ENCODE measurements around the gene TMEM60. TPM values are rescaled to one million over a fixed set of nuclear protein-coding genes. Genes with fewer than 3 reads are reported as not detected.

TMEM60 gene
- total RNA-seq, 2 experiments from 2014 or later: 14.1 to 14.8 TPM

DNA sequence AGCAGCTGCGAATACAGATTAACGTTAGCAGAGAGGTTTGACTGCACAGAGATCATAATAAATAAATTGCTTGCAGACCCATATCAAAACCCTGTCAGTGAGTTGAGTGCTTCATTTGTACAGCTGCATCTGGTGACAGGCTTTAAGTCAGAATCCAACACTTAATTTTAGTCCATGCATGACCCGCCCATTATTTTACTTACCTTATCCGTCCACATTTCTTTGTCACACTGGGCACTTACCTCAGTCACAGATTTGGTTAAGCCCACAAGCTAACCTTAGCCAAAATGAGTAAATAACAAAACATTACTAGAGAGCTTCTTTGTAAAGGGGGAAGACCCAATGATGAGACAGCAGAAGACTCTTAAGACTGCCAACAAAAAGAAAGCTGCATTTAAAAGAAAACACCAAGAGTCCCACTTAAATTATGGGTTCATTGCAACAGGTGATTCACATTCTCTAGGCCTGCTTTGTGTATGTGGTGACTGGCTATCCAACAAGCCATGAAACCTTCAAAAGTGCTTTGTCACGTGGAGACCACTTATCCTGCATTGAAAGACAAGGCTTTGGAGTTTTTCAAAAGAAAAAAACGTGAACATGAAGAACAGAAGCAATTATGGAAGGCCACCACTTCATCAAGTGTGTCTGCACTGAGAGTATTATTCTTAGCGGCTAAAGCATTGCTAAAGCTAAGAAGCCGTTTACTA, 32.6 kb upstream of the TMEM60 start:
- ChIA-PET POLR2A (no interaction called here), CTCF (no interaction called here)
- no peak for ATAC-seq
- peaks cover 33% of the 10 kb centered on the region for H3K4me1 Mint-ChIP-seq (ENCODE audit: low read depth)
- no peaks in the 10 kb centered on the region for H3K27me3 Mint-ChIP-seq (ENCODE audit: low read depth)
- H3K9me3 Mint-ChIP-seq (ENCODE audit: insufficient read depth): peaks cover 11% of the 10 kb centered on the region
- peaks cover 18% of the 10 kb centered on the region for H3K36me3 Mint-ChIP-seq (ENCODE audit: low read depth)
- H3K27ac Mint-ChIP-seq: no peak overlapping the region
- no peak for DNase-seq
- no peak overlapping the region for H3K4me3 Mint-ChIP-seq

DNA sequence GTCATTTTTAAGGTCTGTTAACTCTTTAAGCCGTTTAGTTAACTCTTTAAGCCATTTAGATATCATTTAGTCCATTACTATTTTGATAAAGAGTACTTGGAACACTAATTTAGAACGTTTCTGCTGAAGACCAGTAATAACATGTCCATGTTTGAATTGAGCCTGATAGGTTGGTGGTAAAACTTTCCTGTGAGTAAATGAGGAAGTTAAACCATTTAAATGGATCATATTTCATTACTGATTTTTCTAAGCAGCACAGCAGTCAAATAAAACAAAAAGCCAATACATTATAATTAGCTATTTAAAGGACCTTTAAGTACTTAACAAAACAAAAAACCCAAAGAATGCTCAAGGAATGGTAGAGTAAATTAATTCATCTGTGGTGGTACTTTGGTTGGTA, 29.8 kb upstream of the TMEM60 start:
- no peak for ATAC-seq
- Mint-ChIP-seq H3K36me3 (ENCODE audit: low read depth) (peaks cover 34% of the 10 kb centered on the region), H3K27me3 (ENCODE audit: low read depth) (no peaks in the 10 kb centered on the region), H3K27ac (no peak overlapping the region), H3K4me1 (ENCODE audit: low read depth) (peaks cover 23% of the 10 kb centered on the region), H3K9me3 (ENCODE audit: insufficient read depth) (peaks cover 18% of the 10 kb centered on the region), H3K4me3 (no peak overlapping the region)
- ChIA-PET POLR2A (no interaction called here), CTCF (interaction anchor here (1.8 kb wide), 1 partner anchor 176 kb away, joined by 5 read pairs; no protein-coding TSS in a partner anchor)
- DNase-seq: no peak

DNA sequence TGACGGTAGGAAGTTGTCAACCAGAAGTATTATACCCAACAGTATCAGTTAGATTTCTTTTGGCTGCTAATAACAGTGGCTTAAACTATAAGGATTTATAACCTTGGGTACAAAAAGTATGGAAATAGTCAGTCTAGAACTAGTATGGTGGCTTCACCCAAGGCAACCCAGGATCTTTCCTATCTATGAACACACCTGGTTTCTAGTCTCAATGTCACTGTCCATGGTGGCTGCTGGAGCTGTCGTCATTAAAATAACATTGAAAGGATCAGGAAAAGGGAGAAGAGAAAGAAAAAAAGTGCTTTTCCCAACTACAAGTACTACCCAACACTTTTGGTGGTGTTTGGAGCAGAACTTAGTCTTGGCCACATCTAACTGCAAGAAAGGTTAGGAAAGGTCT, 28.1 kb upstream of the TMEM60 start:
- Mint-ChIP-seq H3K27ac (no peak overlapping the region), H3K4me3 (no peak overlapping the region), H3K9me3 (ENCODE audit: insufficient read depth) (peaks cover 22% of the 10 kb centered on the region), H3K4me1 (ENCODE audit: low read depth) (peaks cover 29% of the 10 kb centered on the region), H3K27me3 (ENCODE audit: low read depth) (no peaks in the 10 kb centered on the region), H3K36me3 (ENCODE audit: low read depth) (peaks cover 47% of the 10 kb centered on the region)
- DNase-seq: no peak
- ChIA-PET POLR2A (no interaction called here), CTCF (no interaction called here)
- no peak for ATAC-seq

DNA sequence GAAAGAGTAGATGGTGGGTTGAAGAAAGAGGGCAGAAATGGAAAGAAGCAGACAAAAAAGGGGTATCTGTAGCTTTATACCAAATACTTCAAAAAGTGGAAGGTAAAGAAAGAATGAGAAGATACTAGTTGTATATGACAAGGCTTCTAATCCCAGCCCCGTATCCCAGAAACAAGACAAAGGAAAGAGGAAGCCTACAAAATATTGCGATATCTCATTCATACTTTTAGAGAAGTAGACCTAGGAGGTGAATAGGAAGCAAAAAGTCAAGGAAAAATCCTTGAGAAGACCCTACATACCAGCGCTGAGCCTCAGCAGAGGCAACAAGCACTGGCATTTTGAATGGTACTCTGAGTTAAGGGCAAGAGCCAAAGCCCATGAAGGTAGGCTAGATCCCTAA, 26.9 kb upstream of the TMEM60 start:
- no peak for DNase-seq
- Mint-ChIP-seq H3K4me3 (no peak overlapping the region), H3K4me1 (ENCODE audit: low read depth) (peaks cover 27% of the 10 kb centered on the region), H3K9me3 (ENCODE audit: insufficient read depth) (peaks cover 32% of the 10 kb centered on the region), H3K27ac (no peak overlapping the region), H3K27me3 (ENCODE audit: low read depth) (no peaks in the 10 kb centered on the region), H3K36me3 (ENCODE audit: low read depth) (peaks cover 56% of the 10 kb centered on the region)
- ATAC-seq: no peak
- ChIA-PET CTCF (no interaction called here), POLR2A (no interaction called here)

DNA sequence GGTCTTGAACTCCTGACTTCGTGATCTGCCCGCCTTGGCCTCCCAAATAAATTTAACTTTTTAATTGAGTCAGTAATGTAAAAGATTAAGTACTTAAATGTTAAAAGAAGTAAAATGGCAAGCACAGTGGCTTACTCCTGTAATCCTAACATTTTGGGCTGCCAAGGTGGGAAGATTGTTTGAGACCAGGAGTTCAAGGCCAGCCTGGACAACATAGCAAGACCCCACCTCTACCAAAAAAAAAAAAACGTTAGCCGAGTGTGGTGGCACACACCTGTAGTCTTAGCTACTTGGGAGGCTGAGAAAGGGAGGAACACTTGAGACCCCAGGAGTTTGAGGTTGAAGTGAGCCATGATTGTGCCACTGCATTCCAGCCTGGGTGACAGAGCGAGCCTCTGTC, 26.4 kb upstream of the TMEM60 start:
- DNase-seq (no peak), ATAC-seq (no peak)
- no peaks in the 10 kb centered on the region for H3K27me3 Mint-ChIP-seq (ENCODE audit: low read depth)
- ChIA-PET CTCF (no interaction called here), POLR2A (no interaction called here)
- H3K4me1 Mint-ChIP-seq (ENCODE audit: low read depth): peaks cover 27% of the 10 kb centered on the region
- peaks cover 61% of the 10 kb centered on the region for H3K36me3 Mint-ChIP-seq (ENCODE audit: low read depth)
- H3K9me3 Mint-ChIP-seq (ENCODE audit: insufficient read depth): peaks cover 37% of the 10 kb centered on the region
- no peak overlapping the region for H3K27ac Mint-ChIP-seq
- no peak overlapping the region for H3K4me3 Mint-ChIP-seq

DNA sequence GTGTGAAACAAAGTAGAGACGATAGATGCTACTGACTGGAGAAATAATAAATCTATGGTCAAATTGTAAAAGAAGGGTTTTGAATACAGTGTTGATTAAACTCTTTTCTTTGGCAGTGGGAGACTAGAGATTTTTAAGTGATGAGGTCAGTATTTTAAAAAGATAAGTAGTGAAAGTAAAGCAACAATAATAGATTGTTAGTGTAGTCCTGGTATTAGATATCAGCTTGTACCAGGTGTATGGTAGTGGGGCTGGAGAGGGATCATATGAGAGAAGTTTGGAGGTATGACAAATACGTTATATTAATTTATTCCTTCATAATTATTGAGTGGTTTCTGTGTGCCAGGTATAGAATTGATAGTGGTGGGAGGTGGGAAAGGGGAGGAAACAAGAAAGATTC, 25.6 kb upstream of the TMEM60 start:
- Mint-ChIP-seq H3K4me1 (ENCODE audit: low read depth) (peaks cover 27% of the 10 kb centered on the region), H3K36me3 (ENCODE audit: low read depth) (peaks cover 70% of the 10 kb centered on the region), H3K4me3 (no peak overlapping the region), H3K9me3 (ENCODE audit: insufficient read depth) (peaks cover 46% of the 10 kb centered on the region), H3K27me3 (ENCODE audit: low read depth) (no peaks in the 10 kb centered on the region), H3K27ac (no peak overlapping the region)
- ATAC-seq: no peak
- CTCF ChIA-PET: no interaction called here
- DNase-seq: no peak
- POLR2A ChIA-PET: no interaction called here

DNA sequence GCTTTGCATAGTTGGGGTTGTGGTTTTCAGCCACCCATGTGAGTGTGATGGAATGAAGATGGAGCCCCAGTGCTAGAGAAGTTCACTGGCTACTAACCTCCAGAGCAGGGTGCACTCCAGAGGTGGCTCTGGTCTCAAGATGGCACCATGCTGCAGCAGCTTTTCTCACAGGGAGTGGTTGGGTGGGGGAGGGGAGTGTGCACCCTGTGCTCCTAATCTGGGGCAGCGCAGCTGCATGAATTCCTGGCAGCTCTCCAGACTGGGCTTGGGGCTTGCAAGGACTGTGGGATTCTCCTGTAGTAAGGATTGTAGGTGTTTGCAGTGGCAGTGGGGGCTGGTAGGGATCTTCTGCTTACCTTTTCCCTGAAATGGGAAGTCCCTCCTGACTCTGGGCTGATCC, 24.0 kb upstream of the TMEM60 start:
- H3K27ac Mint-ChIP-seq: no peak overlapping the region
- POLR2A ChIA-PET: no interaction called here
- H3K4me3 Mint-ChIP-seq: no peak overlapping the region

DNA sequence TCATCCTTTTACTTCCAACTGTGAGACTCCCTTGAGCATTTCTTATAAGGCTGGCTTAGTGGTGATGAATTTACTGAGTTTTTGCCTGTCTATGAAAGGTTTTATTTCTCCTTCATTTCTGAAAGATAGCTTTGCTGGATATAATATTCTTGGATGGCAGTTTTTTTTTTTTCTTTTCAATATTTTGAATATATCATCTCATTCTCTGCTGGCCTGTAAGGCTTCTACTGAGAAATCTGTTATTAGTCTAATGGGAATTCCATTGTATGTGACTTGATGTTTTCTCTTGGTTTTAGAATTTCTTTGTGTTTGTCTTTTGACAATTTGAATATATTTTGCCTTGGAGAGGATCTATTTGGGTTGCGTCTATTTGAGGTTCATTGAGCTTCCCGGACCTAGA, 22.7 kb upstream of the TMEM60 start:
- POLR2A ChIA-PET: no interaction called here
- H3K36me3 Mint-ChIP-seq (ENCODE audit: low read depth): peaks cover 86% of the 10 kb centered on the region

More for the DNA sequence above, 24.0 kb upstream of the TMEM60 start:
- H3K9me3 Mint-ChIP-seq (ENCODE audit: insufficient read depth): peaks cover 54% of the 10 kb centered on the region
- CTCF ChIA-PET: no interaction called here
- peaks cover 84% of the 10 kb centered on the region for H3K36me3 Mint-ChIP-seq (ENCODE audit: low read depth)
- peaks cover 24% of the 10 kb centered on the region for H3K4me1 Mint-ChIP-seq (ENCODE audit: low read depth)
- DNase-seq (no peak), ATAC-seq (no peak)
- H3K27me3 Mint-ChIP-seq (ENCODE audit: low read depth): no peaks in the 10 kb centered on the region

DNA sequence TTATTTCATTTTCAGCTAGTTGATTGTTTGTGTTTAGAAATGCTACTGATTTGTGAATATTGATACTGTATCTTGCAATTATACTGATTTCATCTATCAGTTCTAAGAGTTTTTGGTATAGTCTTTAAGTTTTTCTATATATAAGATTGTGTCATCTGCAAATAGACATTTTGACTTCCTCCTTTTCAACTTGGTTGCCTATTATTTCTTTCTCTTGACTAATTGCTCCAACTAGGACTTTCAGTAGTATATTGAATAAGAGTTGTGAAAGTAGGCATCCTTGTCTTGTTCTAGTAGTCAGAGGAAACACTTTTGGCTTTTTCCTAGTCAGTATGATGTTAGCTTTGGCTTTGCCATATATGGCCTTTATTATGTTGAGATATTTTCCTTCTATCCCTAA, 20.8 kb upstream of the TMEM60 start:
- CTCF ChIA-PET: no interaction called here
- H3K4me1 Mint-ChIP-seq (ENCODE audit: low read depth): peaks cover 14% of the 10 kb centered on the region
- ATAC-seq (no peak), DNase-seq (no peak)
- POLR2A ChIA-PET: no interaction called here
- peaks cover 53% of the 10 kb centered on the region for H3K9me3 Mint-ChIP-seq (ENCODE audit: insufficient read depth)
- no peak overlapping the region for H3K4me3 Mint-ChIP-seq
- H3K27me3 Mint-ChIP-seq (ENCODE audit: low read depth): no peaks in the 10 kb centered on the region
- peaks cover 81% of the 10 kb centered on the region for H3K36me3 Mint-ChIP-seq (ENCODE audit: low read depth)
- H3K27ac Mint-ChIP-seq: no peak overlapping the region

More for the DNA sequence above, 22.7 kb upstream of the TMEM60 start:
- Mint-ChIP-seq H3K27me3 (ENCODE audit: low read depth) (no peaks in the 10 kb centered on the region), H3K9me3 (ENCODE audit: insufficient read depth) (peaks cover 51% of the 10 kb centered on the region), H3K4me3 (no peak overlapping the region), H3K4me1 (ENCODE audit: low read depth) (peaks cover 19% of the 10 kb centered on the region), H3K27ac (no peak overlapping the region)
- no peak for DNase-seq
- no peak for ATAC-seq
- CTCF ChIA-PET: interaction anchor here (0.9 kb wide), 1 partner anchor 13 kb away, joined by 3 read pairs; no protein-coding TSS in a partner anchor

DNA sequence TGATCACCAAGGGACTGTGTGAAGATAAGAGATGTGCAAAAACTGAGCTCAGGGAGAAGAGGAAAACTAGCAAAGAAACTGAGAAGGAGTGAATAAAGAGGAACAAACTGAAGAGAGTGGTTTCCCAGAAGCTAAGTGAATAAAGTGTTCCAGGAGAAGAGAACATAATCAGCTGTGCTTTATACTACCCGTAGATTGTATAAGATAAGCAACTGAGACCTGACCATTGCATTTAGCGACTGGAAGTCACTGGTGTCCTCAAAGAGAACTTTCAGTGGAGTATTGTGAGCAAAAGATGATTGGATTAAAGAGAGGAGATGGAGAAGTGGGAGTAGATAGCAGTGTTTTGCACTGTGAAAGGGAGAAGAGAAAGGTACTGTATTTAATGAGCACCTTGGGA, 14.9 kb upstream of the TMEM60 start:
- ChIA-PET CTCF (interaction anchor here (0.6 to 1.1 kb wide), 2 partner anchors 14 to 15 kb away, joined by 3 to 4 read pairs; partner anchors contain the start of genes PHTF2 and TMEM60), POLR2A (no interaction called here)
- ATAC-seq (no peak), DNase-seq (no peak)
- Mint-ChIP-seq H3K4me3 (no peak overlapping the region), H3K27me3 (ENCODE audit: low read depth) (no peaks in the 10 kb centered on the region), H3K36me3 (ENCODE audit: low read depth) (peaks cover 51% of the 10 kb centered on the region), H3K9me3 (ENCODE audit: insufficient read depth) (peaks cover 23% of the 10 kb centered on the region), H3K4me1 (ENCODE audit: low read depth) (peaks cover 12% of the 10 kb centered on the region), H3K27ac (no peak overlapping the region)

DNA sequence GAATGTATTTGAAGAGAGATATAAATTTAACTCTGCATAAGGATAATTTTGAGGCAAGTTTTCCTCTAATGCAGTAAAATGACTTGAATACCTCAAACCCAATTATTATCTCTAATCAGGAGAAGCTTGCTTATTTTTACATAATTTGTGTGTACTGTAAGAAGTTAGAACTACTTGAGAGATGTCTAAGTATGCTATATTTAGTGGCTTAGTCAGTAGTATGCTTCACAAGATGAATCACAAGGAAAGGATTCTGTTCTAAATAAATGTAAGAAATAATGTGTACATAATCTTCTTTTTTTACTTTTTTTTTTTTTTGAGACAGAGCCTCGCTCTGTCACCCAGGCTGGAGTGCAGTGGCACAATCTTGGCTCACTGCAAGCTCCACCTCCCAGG, 14.1 kb upstream of the TMEM60 start:
- H3K36me3 Mint-ChIP-seq (ENCODE audit: low read depth): peaks cover 51% of the 10 kb centered on the region
- no peak overlapping the region for H3K4me3 Mint-ChIP-seq
- ChIA-PET POLR2A (no interaction called here), CTCF (interaction anchor here (1.2 to 1.5 kb wide), 2 partner anchors 13 to 15 kb away, joined by 3 read pairs; no protein-coding TSS in a partner anchor)
- H3K4me1 Mint-ChIP-seq (ENCODE audit: low read depth): peaks cover 12% of the 10 kb centered on the region
- peaks cover 30% of the 10 kb centered on the region for H3K9me3 Mint-ChIP-seq (ENCODE audit: insufficient read depth)
- DNase-seq (no peak), ATAC-seq (no peak)
- H3K27ac Mint-ChIP-seq: no peak overlapping the region
- no peaks in the 10 kb centered on the region for H3K27me3 Mint-ChIP-seq (ENCODE audit: low read depth)

DNA sequence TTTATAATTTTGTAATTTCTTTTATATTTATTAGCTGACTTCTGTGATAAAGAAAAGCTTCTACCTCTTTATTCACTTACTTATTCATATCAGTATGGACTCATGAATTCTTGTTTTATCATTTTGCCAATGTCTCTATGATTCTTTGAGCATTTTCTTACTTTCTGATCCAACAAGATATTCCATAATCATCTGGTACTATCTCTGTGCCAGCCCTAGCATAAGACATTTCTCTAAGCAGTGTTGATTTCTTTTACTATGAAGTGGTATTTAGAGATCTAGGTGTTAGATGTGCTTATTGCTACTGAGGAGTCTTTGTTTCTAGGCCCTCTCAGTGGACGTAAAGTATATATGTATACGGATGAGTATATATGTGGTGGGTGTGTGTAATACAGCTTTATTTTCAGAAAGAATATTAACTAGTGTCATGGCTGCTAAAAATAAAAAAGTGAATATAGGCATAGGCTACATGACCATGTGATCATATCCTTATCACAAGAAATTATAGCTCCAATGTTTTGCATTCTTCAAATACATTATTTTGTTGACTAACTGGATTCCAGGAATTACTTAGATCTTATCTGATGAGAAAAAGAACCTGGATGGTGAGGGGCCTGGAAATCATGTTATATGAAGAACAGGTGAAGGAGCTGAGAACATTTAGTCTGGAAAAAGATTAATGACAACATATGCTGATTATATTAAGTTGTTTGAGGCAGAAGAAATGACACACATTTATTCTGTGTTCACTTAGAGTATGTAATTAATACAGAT, 13.5 kb upstream of the TMEM60 start:
- CTCF ChIA-PET: interaction anchor here (1.2 to 1.5 kb wide), 2 partner anchors 12 to 15 kb away, joined by 3 read pairs; no protein-coding TSS in a partner anchor
- Mint-ChIP-seq H3K4me3 (no peak overlapping the region), H3K4me1 (ENCODE audit: low read depth) (peaks cover 12% of the 10 kb centered on the region), H3K9me3 (ENCODE audit: insufficient read depth) (peaks cover 32% of the 10 kb centered on the region), H3K27me3 (ENCODE audit: low read depth) (no peaks in the 10 kb centered on the region), H3K27ac (no peak overlapping the region), H3K36me3 (ENCODE audit: low read depth) (peaks cover 51% of the 10 kb centered on the region)
- POLR2A ChIA-PET: no interaction called here
- ATAC-seq: no peak
- DNase-seq: no peak
